Fibroblast of villous mesenchyme (primary cell): ENCODE measurements around the gene FNBP1L. TPM values are rescaled to one million over a fixed set of nuclear protein-coding genes. Genes with fewer than 3 reads are reported as not detected.

Source experiments
- DNase-seq: peaks from one replicate; pipeline ENCODE4 v3.0.0-alpha.2; 2010; ENCODE audit warnings: low read depth
- H3K4me3 ChIP-seq: 2 replicates; pipeline ENCODE4 v1.5.1; 2011; ENCODE audit warnings: low read depth, mild to moderate bottlenecking, low read length
- CTCF ChIP-seq: IDR thresholded peaks from 2 replicates; pipeline ENCODE4 v1.5.1; 2012; ENCODE audit warnings: low read depth, mild to moderate bottlenecking, low read length; ENCODE audit not compliant: insufficient read depth
- total RNA-seq: library from RNA; depleted of rRNA; stranded (reverse); fragments of >200 nt; gene quantifications from 2 replicates; pipeline ENCODE4 v1.2.3, GENCODE V29; 2012

Gene FNBP1L
- total RNA-seq, 1 donor: 10.4 TPM

DNA sequence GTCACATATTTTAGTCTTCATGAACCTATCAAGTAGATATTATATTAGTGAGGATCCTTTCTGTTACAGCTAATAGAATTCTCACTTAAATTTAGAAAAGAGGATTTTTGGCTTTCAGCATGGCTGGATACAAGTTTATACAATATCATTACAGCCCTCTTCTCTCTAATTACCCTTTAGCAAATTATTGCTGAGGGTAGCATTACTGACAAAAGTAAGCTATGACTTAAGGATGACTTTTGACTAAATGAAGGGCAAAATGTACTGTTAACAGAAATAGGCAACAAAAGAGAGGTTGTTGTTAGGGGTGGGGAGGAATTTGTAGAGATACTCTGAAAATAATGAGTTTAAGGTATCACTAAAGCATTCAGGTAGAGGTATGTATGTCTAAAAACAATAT lies 85.8 kb downstream of the FNBP1L start:
- no peak overlapping the region for H3K4me3 ChIP-seq
- DNase-seq: no peak
- TF ChIP-seq CTCF: no peak

DNA sequence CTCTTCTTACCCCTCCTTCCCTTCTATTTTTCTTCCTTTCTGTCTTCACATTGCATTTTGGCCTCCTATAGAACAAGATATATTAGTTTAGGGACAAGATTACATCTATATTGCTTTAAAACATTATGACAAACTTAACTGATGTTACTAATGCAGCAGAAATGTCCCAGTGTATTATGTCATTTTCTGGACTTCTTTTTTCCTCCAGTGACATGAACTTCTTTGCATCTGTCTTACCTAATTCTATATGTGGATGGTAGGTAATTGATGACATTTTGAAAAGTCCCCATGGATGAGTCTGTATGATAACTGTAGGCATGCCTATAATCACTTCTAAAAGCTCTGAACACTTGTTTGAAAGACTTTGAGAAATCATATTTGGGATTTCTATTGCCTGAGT lies 89.5 kb downstream of the FNBP1L start:
- DNase-seq: no peak
- TF ChIP-seq CTCF: no peak
- H3K4me3 ChIP-seq: no peak overlapping the region

DNA sequence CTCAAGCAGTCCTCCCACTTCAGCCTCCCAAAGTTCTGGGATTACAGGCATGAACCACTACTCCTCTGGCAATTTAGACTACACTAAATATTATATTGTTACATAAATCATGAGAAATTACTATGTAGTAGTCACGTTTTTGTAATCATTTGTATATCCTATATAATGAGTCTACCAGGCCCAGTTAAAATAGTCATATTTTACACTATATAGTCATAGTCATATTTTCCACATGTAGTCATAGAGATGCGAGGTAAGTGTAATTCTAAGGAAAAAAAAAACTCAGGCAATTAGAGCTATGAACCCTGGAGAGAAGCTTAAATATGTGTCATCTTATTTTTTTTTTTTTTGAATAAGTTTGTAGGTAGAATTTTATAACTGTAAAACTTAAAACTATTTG lies 90.0 kb downstream of the FNBP1L start:
- no peak for TF ChIP-seq CTCF
- no peak overlapping the region for H3K4me3 ChIP-seq
- no peak for DNase-seq

DNA sequence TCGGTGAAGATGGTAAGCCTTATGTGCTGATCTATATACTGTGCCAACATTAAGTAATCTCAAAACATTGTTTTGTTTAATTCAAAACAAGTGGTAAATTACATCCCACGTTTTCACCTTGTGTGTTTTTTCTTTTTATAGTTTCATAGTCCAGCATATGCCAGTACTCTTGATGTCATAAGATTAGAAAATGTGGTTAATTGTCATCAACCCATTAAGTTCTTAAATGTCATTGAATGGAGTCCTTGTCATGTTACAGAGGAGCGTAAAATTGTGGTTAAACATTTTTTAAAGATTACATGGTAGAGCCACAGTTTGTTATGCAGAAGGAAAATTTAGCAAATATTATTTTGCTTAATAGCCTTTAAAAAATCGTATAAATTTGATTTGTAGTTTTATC lies 93.1 kb downstream of the FNBP1L start:
- no peak for TF ChIP-seq CTCF
- no peak for DNase-seq
- no peak overlapping the region for H3K4me3 ChIP-seq

DNA sequence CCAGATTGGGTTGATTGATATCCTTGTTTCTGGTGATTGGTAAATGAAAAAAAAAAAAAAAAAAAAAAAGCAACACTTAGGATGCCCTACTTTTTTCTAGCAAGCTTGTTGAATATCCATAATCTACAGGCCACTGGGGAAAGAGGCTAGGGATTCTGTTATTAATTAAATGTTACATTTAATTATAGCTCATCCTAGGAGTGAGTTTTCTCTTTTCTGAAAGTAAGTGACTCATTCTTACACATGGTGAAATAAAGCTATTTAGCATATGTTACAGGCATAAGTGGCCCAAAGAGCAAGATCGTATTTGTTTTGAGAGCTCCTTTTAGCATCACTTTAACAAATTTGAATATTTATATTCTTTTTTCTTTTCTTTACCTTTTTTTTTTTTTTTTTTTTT lies 94.5 kb downstream of the FNBP1L start:
- DNase-seq: no peak
- no peak overlapping the region for H3K4me3 ChIP-seq
- no peak for TF ChIP-seq CTCF

DNA sequence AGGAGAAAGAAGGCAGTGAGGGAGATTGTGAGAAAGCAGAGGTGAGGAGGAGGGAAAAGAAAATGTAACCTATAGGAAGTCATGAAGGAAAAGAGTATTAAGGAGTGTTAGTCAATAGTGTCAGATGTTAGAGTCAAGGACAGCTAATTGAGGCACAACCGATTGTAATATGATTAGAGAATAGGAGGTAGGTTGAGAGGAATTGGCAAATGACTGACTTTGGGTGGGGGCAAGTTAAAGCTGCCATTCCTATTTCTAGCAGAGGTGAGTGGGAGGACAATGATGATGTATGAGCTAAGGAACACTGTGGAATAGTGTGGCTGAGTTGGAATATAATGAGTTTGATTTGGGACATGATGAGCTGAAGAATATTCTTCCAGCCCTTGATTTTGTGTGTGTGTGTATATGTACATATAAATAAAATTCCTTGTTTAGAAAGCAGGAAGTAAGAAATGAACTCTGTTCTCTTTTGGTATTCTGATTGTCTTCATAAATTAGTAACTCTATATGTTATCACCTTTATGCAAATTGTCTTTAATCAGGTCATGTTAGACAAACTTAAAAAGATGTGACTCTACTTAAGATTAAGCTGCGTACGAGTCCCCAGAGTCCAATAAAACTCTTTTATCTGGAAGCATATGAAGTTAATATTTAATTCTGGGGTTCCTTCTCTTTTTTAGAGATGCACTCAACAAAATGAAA lies 98.4 kb downstream of the FNBP1L start:
- no peak overlapping the region for H3K4me3 ChIP-seq
- no peak for DNase-seq
- no peak for TF ChIP-seq CTCF

GRCh38 chr1:93549131-93549530 lies 101.2 kb downstream of the FNBP1L start:
- H3K4me3 ChIP-seq: no peak overlapping the region
- TF ChIP-seq CTCF: no peak
- DNase-seq: no peak
